Right lobe of liver (tissue), 6 donors: ENCODE measurements around the gene KRT7. TPM values are rescaled to one million over a fixed set of nuclear protein-coding genes. Genes with fewer than 3 reads are reported as not detected.

Experiments
- ATAC-seq, 4 donors: fragments of 200-7000 bp; cut with Tn5 transposase; one replicate each; pipeline ENCODE4 v1.9.1; 2020; ENCODE audit warnings: mild to moderate bottlenecking in 4 of 4, moderate library complexity in 4 of 4
- DNase-seq, 3 donors: peaks; one replicate each; pipeline ENCODE4 v3.0.0-alpha.2; 2020
- H3K27ac ChIP-seq, 3 donors: fragments of 200-600 bp; one replicate each; pipeline ENCODE4 v1.8.0; 2022
- H3K27me3 ChIP-seq, 2 donors: fragments of 200-600 bp; one replicate each; pipeline ENCODE4 v1.8.0; 2022
- H3K36me3 ChIP-seq, 4 donors: fragments of 200-600 bp; sonication (generic) in 1 of 4; one replicate each; pipeline versions ENCODE4 v1.5.1 to v1.8.0; 2017 to 2022; ENCODE audit warnings: control low read depth in 1 of 4
- H3K4me1 ChIP-seq, 4 donors: fragments of 200-600 bp; sonication (generic) in 1 of 4; one replicate each; pipeline versions ENCODE4 v1.5.1 to v1.8.0; 2017 to 2022; ENCODE audit warnings: control low read depth in 1 of 4
- H3K4me3 ChIP-seq, 3 donors: fragments of 200-600 bp; one replicate each; pipeline ENCODE4 v1.8.0; 2022
- H3K9me3 ChIP-seq, 4 donors: fragments of 200-600 bp; sonication (generic) in 1 of 4; one replicate each; pipeline versions ENCODE4 v1.5.1 to v1.8.0; 2017 to 2022; ENCODE audit warnings: control low read depth in 1 of 4
- POLR2A ChIP-seq: fragments of 450-650 bp; IDR thresholded peaks from one replicate; pipeline ENCODE4 v1.6.1; 2017; ENCODE audit warnings: antibody characterized with exemption, mild to moderate bottlenecking
- WGBS: methylation state at CpG from one replicate; pipeline ENCODE4 v1.1.6; 2018; ENCODE audit warnings: low coverage, low lambda C conversion rate; ENCODE audit not compliant: insufficient coverage; ENCODE audit errors: missing lambda C conversion rate; 5-methylcytosine and 5-hydroxymethylcytosine counted together
- intact Hi-C, 2 donors: fragments of 100-400 bp; cut with DNase I; formaldehyde crosslinking; loops; one replicate each; pipeline versions ENCODE4 v1.11.2 to v1.14.1; 2022
- total RNA-seq, 6 experiments: library from RNA; depleted of rRNA in 2 of 6; stranded (reverse); fragments of >200 nt in 2 of 6; fragmentation: NEBNext Ultra II Directional in 3 of 6; extraction: Animal tissue kit (Norgen Biotek cat#: 25700) in 3 of 6; gene quantifications; one replicate each; pipeline versions ENCODE4 v1.1.0 to v1.2.4, GENCODE V29; 2016 to 2023
- TF ChIP-seq, protein P1 (sequence below), 4 donors: fragments of 200-600 bp in 3 of 4; fragments of 450-650 bp in 1 of 4; IDR thresholded peaks; one replicate each; pipeline versions ENCODE4 v1.5.1 to v1.8.0; 2016 to 2022; ENCODE audit warnings: antibody characterized with exemption in 4 of 4, mild to moderate bottlenecking in 2 of 4
- donor health status: DM: no; HTN: yes; CAD: no.
- donor health status: DM: no; HTN: no; CAD: no.
- donor health status: DM: no; HTN: no; CAD: no.
- donor health status: DM: no; HTN: yes; CAD: no.
- donor health status: DM: no; HTN: yes; CAD: no.

Gene KRT7
- total RNA-seq, 6 experiments from 2014 or later = 3.4 to 19.2 (median 10.7) TPM

DNA sequence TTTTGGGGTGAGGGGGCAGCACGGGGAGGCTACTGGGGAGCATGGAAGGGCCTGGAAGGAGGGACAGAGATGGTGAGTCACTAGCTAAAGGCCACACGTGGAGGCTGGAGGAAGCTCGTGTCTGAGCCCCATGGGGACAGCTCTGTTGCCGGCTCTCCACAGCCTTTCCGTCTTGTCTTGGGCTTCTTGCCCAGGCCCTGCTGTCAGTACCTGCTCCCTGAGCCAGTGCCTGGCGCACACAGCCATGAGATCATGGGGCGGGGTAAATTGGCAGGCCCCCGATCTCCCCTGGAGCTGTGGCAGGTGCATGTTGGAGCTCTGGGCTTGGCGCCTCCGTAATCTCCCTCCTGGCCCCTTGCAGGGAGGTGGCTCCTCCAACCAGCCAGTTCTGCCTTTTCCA lies 25.1 kb upstream of the KRT7 start:
- Histone ChIP-seq H3K4me1 (no peaks in the 10 kb centered on the region), H3K27ac (no peak overlapping the region), H3K9me3 (no peaks in the 10 kb centered on the region), H3K4me3 (no peak overlapping the region), H3K27me3 (no peaks in the 10 kb centered on the region), H3K36me3 (no peaks in the 10 kb centered on the region)
- ATAC-seq = peak in 2 of 4 donors; percentile 5 to 25
- intact Hi-C loops = no loop called here
- DNase-seq = peak in 1 of 3 donors; percentile 57
- TF ChIP-seq POLR2A = no peak
- TF ChIP-seq, protein P1, sequence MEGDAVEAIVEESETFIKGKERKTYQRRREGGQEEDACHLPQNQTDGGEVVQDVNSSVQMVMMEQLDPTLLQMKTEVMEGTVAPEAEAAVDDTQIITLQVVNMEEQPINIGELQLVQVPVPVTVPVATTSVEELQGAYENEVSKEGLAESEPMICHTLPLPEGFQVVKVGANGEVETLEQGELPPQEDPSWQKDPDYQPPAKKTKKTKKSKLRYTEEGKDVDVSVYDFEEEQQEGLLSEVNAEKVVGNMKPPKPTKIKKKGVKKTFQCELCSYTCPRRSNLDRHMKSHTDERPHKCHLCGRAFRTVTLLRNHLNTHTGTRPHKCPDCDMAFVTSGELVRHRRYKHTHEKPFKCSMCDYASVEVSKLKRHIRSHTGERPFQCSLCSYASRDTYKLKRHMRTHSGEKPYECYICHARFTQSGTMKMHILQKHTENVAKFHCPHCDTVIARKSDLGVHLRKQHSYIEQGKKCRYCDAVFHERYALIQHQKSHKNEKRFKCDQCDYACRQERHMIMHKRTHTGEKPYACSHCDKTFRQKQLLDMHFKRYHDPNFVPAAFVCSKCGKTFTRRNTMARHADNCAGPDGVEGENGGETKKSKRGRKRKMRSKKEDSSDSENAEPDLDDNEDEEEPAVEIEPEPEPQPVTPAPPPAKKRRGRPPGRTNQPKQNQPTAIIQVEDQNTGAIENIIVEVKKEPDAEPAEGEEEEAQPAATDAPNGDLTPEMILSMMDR (IDR thresholded peaks at IDR 0.05) = no peak
- 13% methylated on average over 1 of the region's 10 CpGs for WGBS

DNA sequence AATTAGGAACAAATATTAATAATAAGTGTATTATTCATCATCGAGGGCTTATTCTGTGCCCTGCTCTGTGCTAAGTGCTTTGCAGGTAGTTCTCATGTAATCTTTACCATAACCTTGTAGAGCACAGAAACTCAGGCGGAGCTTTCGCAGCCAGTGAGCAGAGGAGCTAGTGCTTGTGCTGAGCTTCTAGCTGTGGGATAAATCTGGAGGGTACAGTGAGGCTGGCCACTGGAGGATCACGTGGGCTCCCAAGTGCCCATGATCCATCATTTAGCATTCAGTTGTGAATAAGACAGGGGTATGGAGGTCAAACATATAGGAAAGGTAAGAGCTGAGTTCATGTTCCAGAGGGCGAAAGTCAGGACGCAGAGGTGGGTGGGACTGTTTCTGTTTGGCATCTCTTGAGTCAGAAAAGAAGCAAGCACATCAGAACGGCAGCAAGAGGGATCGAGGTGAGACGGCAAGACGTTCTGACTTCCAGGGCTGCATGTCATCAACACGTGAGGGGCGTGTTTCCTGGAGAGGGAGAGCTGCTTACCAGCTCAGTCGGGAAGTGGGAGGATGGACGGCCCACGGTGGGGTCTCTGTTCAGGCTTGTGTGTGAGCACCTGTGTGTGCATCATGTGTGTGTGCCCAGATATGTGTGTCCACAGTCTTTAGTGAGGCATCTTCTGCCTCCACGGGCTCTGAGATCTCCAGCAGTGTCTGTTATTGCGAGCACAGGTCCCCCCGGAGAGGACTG lies 24.4 kb upstream of the KRT7 start:
- H3K27me3 ChIP-seq = no peaks in the 10 kb centered on the region
- WGBS = 31% methylated on average over 12 of the region's 18 CpGs
- intact Hi-C loops = no loop called here
- H3K27ac ChIP-seq = no peak overlapping the region
- no peak for ATAC-seq
- H3K36me3 ChIP-seq = no peaks in the 10 kb centered on the region
- TF ChIP-seq, protein P1 (IDR thresholded peaks at IDR 0.05) = no peak
- TF ChIP-seq POLR2A = no peak
- no peaks in the 10 kb centered on the region for H3K4me1 ChIP-seq
- DNase-seq = no peak
- H3K9me3 ChIP-seq = no peaks in the 10 kb centered on the region
- no peak overlapping the region for H3K4me3 ChIP-seq

- H3K36me3 ChIP-seq = no peaks in the 10 kb centered on the region
- no peaks in the 10 kb centered on the region for H3K27me3 ChIP-seq
- DNase-seq = peak in 2 of 3 donors; percentile 4 to 11
- 39% methylated on average over 5 of the region's 8 CpGs for WGBS
- intact Hi-C loops = no loop called here
- H3K9me3 ChIP-seq = no peaks in the 10 kb centered on the region
- no peak for ATAC-seq
- no peaks in the 10 kb centered on the region for H3K4me1 ChIP-seq
- no peak overlapping the region for H3K4me3 ChIP-seq
- H3K27ac ChIP-seq = no peak overlapping the region
- no peak for TF ChIP-seq POLR2A
- TF ChIP-seq, protein P1 (IDR thresholded peaks at IDR 0.05) = no peak
Measured at GRCh38 chr12:52209321-52209720, 23.7 kb upstream of the KRT7 start.

DNA sequence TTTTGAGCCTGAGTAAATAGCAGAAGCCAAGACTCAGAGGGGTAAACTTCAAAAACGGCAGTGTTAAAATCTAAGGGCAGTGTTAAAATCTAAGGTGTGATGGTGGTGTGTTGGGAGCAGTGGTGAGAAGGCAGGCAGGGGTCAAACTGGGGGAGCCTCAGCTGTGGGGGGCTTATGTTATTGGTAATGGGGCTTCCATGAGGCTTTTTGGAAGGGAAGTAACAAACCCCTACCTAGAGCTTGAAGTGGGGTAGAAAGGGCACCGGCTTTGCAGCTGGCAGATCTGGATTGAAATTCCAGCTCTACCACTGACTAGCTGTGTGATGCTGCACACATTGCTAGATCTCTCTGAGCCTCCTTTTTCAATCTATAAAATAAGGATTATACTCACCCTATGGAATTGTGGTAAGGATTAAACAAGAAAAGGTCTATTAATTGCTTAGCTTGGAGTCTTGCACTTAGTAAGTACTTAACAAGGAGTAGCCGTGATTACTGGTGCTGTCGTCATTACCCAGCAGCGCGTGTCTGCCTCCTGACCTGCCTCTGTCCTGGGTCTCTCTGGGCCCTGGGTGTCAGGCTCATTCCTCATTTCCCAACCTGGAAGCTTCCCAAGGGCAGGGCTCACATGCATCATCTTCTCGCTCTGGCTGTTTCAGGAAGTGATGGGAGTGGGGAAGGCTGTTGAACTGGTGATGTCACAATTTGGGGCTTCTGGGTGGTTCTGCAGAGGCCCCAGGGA lies 22.7 kb upstream of the KRT7 start:
- WGBS = 37% methylated on average over 5 of the region's 7 CpGs
- TF ChIP-seq POLR2A = no peak
- TF ChIP-seq, protein P1 (IDR thresholded peaks at IDR 0.05) = no peak
- Histone ChIP-seq H3K36me3 (no peaks in the 10 kb centered on the region), H3K9me3 (no peaks in the 10 kb centered on the region), H3K4me3 (no peak overlapping the region), H3K27ac (no peak overlapping the region), H3K4me1 (no peaks in the 10 kb centered on the region), H3K27me3 (no peaks in the 10 kb centered on the region)
- intact Hi-C loops = loop anchor here in 1 of 2 donors (5.0 kb wide), 1 partner anchor 43 kb away; no protein-coding TSS in a partner anchor
- DNase-seq (peak in 2 of 3 donors; percentile 20 to 34), ATAC-seq (peak in 1 of 4 donors; percentile 22)
